ENCODE data around the gene CD9. TPM values are rescaled to one million over a fixed set of nuclear protein-coding genes. Genes with fewer than 3 reads are reported as not detected.
A peak's percentile ranks its signal among the peaks of the same experiment; 100 is the strongest.
"Not testable (repeated sequence)": the region's sequence is repeated elsewhere in the genome, so short reads cannot be mapped to it uniquely, and the experiment has no call there.

CD9 gene
- 164 and 169 TPM in 2 replicates for total RNA-seq (2014; rRNA removed; shearing (Covaris generic))

- DNase-seq (ENCODE audit: low spot score) = peak; percentile 66
Observed at GRCh38 chr12:6200256-6201212, at the start of gene CD9. TSS of gene CD9 (plus strand) at chr12:6200400. CDS start at chr12:6200500, 100 bp downstream.

GRCh38 chr12:6154730-6155459 is 45.3 kb upstream of the CD9 start:
- no peak for DNase-seq (ENCODE audit: low spot score)

GRCh38 chr12:6157482-6157881 is 42.7 kb upstream of the CD9 start:
- no peak for DNase-seq (ENCODE audit: low spot score)

GRCh38 chr12:6158255-6158654 is 41.9 kb upstream of the CD9 start:
- no peak for DNase-seq (ENCODE audit: low spot score)

GRCh38 chr12:6158749-6159148 is 41.5 kb upstream of the CD9 start:
- no peak for DNase-seq (ENCODE audit: low spot score)

GRCh38 chr12:6159166-6160011 is 40.8 kb upstream of the CD9 start:
- DNase-seq (ENCODE audit: low spot score) = not testable (repeated sequence)

GRCh38 chr12:6160049-6160649 is 40.1 kb upstream of the CD9 start:
- DNase-seq (ENCODE audit: low spot score) = not testable (repeated sequence)

GRCh38 chr12:6161124-6161882 is 38.9 kb upstream of the CD9 start:
- DNase-seq (ENCODE audit: low spot score) = no peak

GRCh38 chr12:6163416-6164060 is 36.7 kb upstream of the CD9 start:
- no peak for DNase-seq (ENCODE audit: low spot score)

- no peak for DNase-seq (ENCODE audit: low spot score)
Observed at GRCh38 chr12:6165395-6165794, 34.8 kb upstream of the CD9 start.

- no peak for DNase-seq (ENCODE audit: low spot score)
Observed at GRCh38 chr12:6166808-6167207, 33.4 kb upstream of the CD9 start.

- DNase-seq (ENCODE audit: low spot score) = peak; percentile 40
Observed at GRCh38 chr12:6167327-6168280, 32.6 kb upstream of the CD9 start.

- DNase-seq (ENCODE audit: low spot score) = no peak
Observed at GRCh38 chr12:6171409-6172015, 28.7 kb upstream of the CD9 start.

GRCh38 chr12:6172086-6172485 is 28.1 kb upstream of the CD9 start:
- no peak for DNase-seq (ENCODE audit: low spot score)

GRCh38 chr12:6172862-6173261 is 27.3 kb upstream of the CD9 start:
- DNase-seq (ENCODE audit: low spot score) = no peak

GRCh38 chr12:6177642-6178358 is 22.4 kb upstream of the CD9 start:
- DNase-seq (ENCODE audit: low spot score) = no peak

GRCh38 chr12:6178981-6179761 is 21.0 kb upstream of the CD9 start:
- no peak for DNase-seq (ENCODE audit: low spot score)

Measured in HT-29 (cell line).